ENCODE measurements around the gene STT3B.

Gene STT3B

DNA sequence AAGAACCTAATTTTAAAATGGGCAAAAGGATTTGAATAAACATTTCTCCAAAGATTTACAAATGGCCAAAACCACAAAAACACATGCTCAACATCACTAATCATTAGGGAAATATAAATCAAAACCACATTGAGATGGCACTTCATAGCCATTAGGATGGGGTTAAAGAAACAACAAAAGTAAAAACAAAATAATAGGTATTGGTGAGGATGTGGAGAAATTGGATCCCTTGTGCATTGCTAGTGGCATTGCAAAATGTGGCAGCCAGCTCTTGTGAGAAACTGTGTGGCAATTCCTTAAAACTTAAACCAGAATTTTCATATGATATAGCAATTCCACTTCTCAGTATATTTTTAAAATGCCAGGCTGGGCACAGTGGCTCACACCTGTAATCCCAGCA is 126.5 kb downstream of the STT3B start:
- DNase-seq: no peak

DNA sequence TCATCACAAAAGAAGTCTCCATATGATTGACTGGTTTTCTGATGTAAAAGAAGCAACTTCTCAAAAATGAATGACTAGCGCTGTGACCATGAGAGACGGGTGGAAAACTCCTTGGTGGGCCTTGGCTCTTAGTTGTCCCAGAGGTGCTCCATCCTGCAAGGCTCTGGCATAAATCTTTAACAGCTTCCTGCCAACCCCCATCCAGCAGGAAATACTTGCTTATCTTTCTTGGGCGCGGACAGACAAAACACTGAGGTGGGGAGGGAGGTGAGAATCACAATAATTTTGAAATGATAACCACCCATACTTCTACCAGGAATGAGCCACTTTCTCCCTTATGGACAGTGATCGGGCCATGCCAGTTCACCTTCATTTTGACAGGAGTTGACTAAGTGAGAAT is 128.6 kb downstream of the STT3B start:
- no peak for DNase-seq

DNA sequence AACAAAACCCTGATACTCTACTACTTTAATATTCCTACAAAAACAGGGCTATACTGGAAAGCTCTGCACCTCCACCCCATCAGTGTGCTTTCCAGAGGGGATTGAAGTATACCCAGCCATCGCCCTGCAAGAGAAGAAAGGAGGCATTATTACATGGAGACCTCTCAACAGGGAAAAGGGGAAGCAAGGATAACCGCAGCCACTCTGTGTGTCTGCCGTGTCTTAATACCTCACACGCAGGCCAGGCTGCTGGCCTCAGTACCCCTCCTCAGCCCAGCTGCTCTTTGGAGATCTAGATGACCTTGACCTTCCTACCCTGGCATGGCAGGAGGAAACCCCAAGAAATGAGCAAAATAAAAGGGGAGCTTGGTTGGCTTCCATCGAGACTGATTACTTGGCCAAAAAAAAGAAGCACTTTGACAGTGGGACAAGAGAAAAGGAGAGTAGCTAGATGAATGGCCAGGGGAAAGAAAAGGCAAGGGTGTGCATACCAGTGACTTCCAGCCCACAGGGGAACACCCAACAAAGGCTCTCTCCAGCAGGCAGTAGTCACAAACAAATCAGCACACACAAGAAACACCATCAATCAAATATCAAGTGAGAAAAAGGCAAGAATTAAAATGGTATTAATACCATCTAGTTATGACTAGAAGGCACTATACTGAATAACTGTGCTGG is 129.4 kb downstream of the STT3B start:
- DNase-seq: no peak

DNA sequence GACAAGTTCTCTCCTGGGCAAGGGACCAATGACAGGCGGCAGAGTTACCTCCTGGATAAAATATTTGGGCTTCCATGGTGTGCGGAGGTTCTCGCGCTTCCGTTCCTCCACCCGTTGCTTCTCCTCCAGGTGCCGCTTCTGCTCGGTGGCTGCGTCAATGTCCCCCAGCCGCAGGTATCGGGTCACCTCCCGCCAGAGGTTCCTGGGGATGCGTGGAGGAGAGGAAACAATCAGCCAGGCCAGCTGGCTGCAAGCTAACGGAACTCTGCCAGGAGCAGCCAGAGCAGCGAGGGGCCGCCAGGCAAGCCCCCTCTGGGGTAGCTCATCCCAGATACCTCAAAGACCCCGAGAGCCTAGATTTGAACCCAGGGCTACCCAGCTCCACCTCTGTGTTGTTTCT is 131.3 kb downstream of the STT3B start:
- no peak for DNase-seq

DNA sequence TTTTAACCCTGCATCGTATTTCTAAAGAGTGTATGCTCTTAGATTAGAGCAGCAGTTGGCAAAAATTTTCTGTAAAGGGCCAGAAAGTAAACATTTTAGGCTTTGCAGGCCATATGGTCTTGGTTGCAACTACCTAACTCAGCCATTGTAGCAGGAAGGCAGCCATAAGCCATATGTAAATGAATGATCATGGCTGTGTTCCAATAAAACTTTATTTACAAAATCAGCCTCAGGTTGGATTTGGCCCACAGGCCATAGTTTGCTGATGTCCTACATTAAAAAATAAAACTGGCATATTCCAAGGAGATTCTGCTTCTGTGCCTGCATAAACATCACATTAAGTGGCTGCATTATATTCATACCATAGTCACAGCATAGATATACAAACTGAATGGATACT is 134.9 kb downstream of the STT3B start:
- DNase-seq: no peak

DNA sequence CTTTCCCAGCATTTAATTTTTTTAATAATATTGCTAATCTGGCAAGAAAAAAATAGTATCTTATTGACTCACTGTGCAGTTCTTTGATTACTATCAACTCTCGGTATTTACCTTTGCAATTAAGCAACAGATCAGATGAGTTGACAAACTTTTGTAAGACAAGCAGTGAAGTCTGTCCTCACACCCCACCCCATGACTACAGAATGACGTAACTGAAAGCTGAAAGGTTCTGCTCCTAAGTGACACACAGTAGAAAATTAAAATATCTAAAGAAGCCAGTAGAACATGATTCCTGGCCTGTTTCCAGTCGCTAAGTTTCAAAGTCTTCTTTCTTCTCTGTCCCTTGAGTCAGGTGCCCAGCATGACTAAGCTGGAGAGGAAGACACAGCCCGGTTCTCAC is 135.5 kb downstream of the STT3B start:
- no peak for DNase-seq

DNA sequence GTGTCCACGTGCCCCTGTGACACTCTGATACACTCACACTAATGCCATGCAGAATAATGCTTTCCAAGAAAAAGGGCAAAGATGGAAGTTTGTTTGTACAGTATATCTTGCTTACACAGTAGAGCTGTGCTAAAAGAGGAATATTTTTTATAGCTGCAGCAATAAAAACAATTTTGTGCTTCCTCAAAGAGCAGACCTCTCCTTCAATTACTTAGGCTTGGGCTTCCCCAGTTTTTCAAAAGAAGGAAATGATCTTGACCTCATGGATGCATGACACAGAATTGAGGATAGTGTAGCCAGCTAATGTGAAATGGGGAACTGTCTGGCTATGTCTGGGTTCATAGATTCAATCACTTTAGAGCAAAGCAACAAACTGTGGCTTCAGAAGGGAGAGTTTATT is 137.4 kb downstream of the STT3B start:
- DNase-seq: no peak

DNA sequence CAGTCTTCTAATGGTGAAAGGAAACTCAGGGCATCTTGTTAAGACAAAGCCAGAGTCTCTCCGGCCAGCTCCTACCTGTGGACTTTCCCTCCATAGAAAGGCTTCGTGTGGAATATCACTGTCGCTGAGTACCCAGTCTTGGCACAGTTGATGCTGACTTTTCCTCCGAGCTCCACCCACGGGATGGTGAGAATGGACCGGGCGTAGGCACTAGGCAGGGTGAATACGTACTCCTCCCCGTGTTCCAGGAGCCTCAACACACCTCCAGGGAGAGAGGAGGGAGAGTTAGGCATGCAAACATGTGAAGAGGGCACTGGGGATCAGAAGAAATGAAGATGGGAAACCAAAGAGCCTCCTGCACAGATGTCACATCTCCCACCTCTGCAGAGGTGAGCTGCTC is 138.0 kb downstream of the STT3B start:
- no peak for DNase-seq

DNA sequence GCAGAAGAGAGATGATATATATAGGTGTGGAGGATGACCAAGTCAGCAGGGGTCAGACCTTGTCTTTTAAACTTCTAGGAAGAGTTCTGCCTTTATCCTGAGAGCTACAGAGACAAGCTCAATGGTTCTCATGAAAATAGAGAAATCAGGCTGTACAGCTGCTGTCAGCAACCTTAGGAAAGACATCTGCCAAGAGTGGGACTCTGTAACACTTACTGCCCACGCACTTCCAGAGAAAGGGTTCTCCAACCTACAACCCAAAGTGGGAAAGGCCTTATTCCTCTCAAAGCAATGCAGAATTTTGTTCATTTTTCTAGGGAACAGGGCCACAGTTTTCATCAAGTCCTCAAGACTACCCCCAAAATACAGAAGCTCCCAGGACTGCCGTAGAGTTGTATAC is 138.7 kb downstream of the STT3B start:
- no peak for DNase-seq

DNA sequence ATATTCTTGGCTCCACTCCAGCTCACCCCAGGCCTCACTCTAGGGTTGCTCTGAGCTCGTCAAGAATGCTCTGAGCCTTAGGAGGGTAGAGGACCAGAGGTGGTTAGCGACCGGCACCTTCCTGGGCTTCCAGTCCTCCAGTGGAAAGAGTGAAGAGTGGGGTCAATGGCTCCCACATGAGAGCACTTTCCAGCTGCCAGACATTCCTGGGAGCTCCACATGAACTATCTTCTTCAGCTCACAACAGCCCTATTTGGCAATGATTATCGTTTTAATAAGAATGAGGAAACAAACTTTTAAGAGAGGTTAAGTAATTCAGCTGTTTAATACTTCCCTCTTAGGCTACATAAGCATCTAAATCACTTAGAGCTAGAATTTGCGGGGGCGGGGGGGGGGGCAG is 139.3 kb downstream of the STT3B start:
- no peak for DNase-seq

DNA sequence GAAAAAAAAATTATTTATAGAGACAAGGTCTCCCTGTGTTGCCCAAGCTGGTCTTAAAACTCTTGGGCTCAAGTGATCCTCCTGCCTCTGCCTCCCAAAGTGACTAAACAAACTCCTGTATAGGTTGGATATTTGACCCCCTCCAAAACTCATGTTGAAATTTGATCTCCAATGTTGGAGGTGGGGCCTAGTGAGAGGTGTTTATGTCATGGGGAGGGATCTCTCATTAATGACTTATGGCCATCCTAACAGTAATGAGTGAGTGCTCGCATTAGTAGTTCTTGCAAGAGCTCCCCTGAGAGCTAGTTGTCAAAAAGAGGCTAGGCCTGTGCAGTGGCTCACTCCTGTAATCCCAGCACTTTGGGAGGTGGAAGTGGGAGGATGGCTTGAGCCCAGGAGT is 141.2 kb downstream of the STT3B start:
- no peak for DNase-seq

DNA sequence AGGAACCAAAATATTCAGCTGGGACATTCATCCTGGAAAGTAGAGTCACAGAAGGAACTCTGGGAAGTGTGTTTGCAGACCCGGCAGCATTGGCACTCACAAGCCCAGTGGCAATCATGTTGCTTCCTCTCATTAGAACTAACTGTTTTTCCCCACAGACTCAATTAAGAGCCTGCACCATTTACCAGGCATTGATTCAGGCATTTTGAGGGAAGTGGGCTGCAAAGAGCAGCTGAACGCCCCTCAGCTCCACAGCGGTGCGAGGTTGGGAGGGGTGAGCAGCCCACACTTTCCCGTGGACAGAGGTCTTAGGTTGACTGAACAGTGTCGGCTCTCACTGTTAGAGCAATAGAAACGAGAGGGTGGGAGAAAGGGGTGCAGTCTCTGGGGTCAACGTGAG is 143.8 kb downstream of the STT3B start:
- no peak for DNase-seq

DNA sequence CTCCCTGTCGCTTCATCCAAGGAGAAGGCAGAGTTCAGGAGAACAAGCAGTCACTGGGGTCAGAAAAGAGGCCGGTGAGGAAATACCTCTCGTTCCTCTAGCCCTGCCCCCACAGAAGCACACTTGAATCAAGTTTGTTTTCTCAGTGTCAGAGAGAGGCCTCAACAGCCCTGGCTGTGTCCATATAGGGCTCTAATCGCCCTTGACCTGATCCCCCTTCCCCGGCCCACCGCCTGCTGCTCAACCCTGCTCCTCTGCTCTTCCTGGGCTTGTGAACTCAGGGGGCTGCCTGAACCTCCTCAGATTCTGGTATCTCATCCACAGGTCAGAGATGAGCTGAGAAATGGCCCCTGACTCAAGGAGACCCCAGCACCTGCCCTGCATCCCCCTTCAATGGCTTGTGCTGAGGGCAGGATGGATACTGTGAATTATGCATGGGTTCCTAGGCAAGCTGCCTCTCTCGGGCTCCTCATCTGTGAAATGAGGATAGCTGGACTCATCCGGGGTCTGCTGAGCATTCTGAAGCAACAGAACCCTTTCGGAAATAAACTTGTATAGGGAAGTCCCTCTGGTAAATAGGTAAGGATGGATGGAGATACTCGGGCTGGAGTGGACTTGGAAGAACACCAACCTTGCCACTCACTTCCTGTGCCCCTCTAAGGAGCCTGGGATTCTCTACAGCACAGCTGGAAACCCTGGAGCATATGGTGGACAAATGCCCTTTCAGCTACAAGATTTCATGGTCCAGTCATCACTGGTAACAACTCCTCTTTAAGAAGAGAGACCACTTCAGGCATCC is 147.5 kb downstream of the STT3B start:
- DNase-seq: no peak

Measured in OCI-M1 (cell line).